DMS79 treated with DMSO at 0.1 percent for 48 hours (cell line): ENCODE measurements around the gene HTR3A.

ENCODE experiments used
- DNase-seq: peaks from one replicate; lab custom pipeline; 2025; lab: John Stamatoyannopoulos, UW

Gene HTR3A

GRCh38 chr11:113979431-113979830 is 4.5 kb downstream of the HTR3A start:
- no peak for DNase-seq

DNA sequence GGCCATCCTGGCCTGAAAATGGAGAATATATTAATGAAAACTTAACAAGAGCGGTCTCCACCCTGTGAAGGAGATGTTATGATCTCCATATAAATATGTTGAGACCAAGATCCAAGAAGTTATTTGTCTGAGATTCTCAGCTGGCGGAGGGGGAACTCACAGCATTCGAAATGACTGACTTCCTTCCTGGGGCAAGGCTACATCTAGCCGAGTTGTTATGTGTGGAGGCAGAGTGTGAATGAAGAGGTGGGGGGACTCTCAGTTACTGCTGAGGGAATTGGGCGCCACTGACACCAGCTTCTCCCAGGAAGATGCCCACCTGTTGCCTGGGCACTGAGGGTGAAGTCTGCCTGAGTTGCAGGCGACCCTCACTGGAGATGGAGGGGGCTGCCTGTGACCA is 5.9 kb downstream of the HTR3A start:
- DNase-seq = no peak

GRCh38 chr11:113982306-113982705 is 7.4 kb downstream of the HTR3A start:
- no peak for DNase-seq

DNA sequence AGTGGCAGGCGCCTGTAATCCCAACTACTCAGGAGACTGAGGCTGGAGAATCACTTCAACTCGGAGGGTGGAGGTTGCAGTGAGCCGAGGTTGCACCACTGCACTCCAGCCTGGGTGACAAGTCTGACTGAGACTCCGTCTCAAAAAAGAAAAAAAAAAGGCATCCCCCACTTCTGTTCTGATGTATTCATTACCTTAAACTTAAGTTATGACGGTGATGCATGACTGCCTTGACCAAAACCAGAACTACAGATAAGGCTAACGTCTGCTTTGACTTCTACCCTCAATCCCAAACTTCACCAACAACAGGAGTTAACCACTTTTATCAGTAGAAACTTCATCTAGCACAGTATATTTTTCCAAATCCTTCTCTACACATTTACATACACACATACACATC is 9.9 kb downstream of the HTR3A start:
- no peak for DNase-seq

DNA sequence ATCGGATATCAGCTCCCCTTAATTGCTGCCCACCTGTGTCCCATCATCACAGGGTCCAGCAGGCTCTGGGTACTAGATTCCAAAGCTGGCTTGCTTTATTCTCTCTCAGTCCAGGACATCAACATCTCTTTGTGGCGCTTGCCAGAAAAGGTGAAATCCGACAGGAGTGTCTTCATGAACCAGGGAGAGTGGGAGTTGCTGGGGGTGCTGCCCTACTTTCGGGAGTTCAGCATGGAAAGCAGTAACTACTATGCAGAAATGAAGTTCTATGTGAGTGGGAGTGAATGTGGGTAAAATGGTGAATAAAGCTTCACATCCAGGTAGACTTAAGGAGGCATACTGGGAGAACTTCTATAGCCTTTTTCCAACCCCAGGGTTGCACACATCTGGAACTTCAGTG is 11.0 kb downstream of the HTR3A start:
- DNase-seq = no peak

- no peak for DNase-seq
Measured at GRCh38 chr11:113986351-113987140, 11.6 kb downstream of the HTR3A start.

DNA sequence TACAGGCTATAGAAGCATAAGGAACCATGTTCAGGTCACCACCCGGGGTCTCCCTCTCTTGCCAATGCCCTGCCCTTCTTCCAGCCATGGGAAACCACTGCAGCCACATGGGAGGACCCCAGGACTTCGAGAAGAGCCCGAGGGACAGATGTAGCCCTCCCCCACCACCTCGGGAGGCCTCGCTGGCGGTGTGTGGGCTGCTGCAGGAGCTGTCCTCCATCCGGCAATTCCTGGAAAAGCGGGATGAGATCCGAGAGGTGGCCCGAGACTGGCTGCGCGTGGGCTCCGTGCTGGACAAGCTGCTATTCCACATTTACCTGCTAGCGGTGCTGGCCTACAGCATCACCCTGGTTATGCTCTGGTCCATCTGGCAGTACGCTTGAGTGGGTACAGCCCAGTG is 14.5 kb downstream of the HTR3A start:
- no peak for DNase-seq

DNA sequence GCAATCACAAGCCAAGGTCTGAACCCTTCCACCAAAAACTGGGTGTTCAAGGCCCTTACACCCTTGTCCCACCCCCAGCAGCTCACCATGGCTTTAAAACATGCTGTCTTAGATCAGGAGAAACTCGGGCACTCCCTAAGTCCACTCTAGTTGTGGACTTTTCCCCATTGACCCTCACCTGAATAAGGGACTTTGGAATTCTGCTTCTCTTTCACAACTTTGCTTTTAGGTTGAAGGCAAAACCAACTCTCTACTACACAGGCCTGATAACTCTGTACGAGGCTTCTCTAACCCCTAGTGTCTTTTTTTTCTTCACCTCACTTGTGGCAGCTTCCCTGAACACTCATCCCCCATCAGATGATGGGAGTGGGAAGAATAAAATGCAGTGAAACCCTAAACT is 15.0 kb downstream of the HTR3A start:
- DNase-seq = no peak

- no peak for DNase-seq
Measured at GRCh38 chr11:113991170-113991569, 16.3 kb downstream of the HTR3A start.

DNA sequence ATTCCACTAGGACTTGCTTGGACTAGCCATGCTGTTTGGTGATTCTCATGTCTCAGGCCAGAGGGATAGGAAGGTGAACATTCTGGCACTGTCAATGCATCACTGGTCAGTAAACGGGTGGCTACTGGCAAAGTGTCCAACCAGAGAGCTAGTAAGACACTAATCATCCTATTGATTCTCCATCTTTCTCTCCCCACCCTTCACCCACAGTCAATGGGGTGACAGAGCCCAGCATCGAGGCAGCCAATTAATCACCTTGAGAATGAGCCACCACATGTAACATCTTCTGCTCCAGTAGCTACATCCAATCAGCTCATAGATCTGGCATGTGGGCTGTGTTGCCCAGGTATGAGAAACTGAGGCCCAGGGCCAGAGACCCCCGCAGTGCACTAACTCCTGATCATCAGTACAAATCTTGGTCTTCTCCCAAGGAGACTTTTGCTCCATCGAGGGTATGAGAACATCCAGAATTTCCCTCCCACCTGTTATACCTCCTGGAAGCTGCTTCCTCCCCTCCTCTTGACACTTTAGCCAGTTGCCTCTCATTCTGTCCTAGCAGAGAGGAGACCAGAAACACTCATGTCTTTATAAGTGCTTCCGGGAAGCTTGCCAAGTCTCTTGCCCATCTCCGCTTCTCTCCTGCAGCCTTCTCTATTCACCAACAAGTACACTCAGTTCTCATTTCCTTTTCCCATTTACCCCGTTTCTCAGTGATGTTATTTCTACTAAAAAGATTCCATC is 17.0 kb downstream of the HTR3A start:
- peak; percentile 96 for DNase-seq

DNA sequence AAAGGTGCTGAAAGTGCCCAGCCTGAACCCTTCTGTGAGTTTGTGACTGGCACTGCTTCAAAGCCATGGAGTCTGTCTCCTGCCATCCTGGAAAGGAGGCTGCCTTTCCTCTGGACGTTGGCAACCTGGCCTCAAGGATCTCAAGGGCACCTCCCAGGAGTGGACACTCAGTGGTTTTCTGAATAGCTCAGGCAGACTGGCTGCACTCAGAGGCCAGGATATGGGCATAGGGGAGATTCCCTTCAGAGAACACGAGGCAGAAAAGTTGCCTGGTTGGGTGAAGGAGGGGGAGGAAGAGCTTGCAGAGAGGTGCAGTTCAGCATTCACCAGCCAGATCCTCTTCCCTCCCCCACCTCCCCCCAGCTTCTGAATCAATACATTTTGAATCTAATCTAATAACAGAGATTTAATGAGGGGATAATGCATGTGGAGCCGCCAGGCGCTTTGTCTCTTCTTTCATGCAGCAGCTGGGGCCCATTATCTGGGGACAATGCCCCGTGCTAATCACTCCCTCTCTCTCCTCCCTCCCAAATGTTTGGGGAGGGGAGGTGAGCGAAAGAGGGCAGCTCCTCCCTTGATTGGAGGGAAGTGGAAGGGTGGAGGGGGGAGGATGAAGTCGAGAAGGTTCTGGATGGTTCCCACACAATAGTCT is 17.7 kb downstream of the HTR3A start:
- no peak for DNase-seq

GRCh38 chr11:113994077-113994954 is 19.4 kb downstream of the HTR3A start:
- no peak for DNase-seq

DNA sequence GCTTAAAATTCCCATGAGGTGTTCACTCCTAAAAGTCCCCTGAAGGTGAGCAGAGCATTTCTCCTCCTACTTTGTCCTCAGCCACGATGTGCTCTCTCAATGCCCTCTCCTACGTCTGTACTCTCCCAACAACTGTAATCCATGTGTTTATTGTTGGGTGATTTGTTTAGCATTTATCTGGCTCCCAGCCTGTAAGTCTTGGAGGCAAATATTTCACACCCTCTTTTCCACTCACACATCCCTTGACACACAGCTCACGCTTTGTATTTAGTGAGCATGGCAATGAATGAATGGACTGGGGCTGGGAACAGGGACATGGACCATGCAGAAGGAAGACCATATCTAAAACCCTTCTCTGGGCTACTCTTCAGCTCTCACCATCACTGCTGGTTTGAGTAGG is 22.6 kb downstream of the HTR3A start:
- no peak for DNase-seq

DNA sequence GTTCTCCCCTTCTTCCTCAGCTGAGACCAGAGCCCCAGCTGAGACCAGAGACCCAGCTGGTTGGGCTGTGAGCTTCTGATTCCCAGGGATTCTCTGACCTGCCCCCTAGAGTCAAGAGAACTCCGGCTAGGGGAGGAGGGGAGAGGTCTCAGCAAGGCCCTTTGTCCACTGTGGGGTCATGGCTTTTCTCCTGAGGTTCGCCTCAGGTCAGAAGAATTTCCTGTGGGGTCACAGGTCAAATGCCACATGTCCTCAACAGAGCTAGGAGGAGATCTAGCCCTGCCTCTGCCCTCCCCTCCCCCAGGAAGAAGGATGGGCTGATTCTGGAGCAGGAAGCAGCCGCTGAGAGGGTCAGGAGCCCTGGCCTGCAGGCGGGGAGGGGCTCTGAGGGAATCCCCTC is 23.7 kb downstream of the HTR3A start:
- no peak for DNase-seq

DNA sequence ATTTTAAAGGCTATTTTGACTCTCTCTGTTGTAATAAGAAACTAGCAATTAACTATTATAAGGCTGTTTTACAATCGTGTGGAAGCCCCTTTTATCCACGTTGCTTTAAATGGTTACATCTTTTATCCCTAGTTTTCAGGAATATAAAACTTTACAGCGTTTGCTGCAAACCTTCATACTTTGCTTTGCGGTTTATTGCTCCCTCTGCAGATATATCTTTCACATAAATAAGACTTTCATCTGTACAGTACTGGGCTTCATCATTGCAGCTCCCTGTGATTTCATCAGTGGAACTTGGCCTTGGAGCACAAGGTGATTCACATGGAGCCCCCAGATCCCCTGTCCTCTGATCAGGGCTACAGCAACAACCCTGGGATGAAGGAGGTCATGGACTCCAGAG is 25.6 kb downstream of the HTR3A start:
- no peak for DNase-seq

DNA sequence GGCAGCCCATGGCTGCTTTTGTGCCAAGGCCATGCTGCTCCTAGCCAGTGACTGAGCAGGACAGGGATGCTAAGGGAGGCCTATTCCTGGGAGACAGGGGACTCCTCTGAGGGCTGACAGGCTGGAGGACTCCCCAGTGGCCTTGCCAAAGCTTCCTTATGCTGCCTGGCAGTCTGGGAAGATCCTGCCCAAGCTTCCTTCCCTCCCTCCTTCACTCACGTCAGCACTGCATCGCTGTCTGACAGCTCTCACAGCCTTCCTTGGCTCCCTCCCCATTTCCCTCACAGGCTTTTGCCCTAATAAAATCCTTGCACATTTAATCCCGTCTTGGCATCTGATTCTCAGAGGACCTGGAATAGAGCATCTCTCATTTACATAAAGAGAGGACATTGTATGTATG is 26.5 kb downstream of the HTR3A start:
- no peak for DNase-seq

DNA sequence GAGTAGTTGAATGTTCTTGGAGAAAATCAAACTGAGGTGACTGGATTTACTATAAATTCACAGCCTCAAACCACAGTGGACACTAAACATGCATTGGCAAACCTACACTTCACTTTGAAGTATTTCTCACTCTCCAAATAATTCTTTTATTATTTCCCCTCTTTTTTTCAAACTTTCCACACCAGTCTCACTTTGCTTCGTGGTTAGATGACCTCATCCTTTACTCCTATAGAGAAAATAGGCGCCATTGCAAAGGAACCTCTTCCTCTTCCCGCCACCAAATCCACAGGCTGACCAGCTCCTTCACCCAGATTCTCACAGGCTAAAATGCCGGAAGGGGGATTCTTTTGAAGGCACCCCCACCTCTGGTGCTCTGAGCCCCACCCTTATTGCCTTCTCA is 33.4 kb downstream of the HTR3A start:
- no peak for DNase-seq

- no peak for DNase-seq
Measured at GRCh38 chr11:114010931-114011330, 36.0 kb downstream of the HTR3A start.

DNA sequence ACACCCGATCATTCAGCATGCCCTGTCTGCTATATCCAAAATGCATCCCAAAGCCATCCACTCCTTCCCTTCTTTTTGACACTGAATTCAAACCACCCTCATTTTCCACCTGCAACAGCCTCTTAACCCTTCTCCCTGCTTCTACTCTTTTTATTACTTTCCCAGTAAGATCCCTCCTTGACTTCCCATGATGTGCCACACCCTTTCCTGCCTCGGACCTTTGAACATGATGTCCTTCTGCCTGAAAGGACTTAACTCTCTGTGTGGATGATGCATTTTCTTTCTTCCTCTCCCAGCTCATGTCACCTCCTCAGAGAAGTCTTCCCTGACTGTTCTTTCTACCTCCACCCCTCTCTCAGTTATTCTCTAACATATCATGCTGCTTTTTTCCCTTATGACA is 36.5 kb downstream of the HTR3A start:
- DNase-seq = no peak

DNA sequence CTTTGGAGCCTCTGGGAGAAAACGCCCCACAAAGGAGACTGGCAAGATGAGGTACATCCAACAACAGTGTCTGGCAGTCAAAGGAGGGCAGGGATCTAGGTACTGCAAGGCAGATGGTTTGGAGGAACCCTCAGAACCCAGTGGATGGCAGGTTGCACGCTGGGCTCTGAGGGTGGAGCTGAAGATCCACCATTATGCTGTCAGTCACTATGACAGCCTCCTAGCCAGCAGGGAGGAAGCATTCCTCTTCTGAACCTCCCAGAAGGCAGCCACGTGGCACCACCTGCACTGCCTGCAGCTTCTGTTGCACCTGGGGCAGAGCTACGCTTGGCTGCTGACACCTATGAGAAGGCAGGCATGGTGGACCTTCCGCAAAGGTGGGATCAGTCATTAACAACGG is 40.2 kb downstream of the HTR3A start:
- DNase-seq = no peak

GRCh38 chr11:114016986-114017385 is 42.1 kb downstream of the HTR3A start:
- DNase-seq = no peak

- no peak for DNase-seq
Measured at GRCh38 chr11:114017723-114018122, 42.8 kb downstream of the HTR3A start.
